K562 (cell line): Measurements from ENCODE around the gene DCTD. TPM values are rescaled to one million over a fixed set of nuclear protein-coding genes. Genes with fewer than 3 reads are reported as not detected.

Experiments
- ATAC-seq: fragments of 200-7000 bp; cut with Tn5 transposase; 3 replicates; pipeline ENCODE4 v1.9.1; 2020; ENCODE audit warnings: moderate library complexity
- BruUV-seq: library from RNA; stranded (reverse); fragments of 400-500 nt; replicated peaks from 2 replicates; lab custom pipeline; 2021; lab: Mats Ljungman, UMichigan
- CTCF ChIA-PET: fragments of 300-600 bp; formaldehyde crosslinking; extraction: SDS; loops from one replicate; lab custom pipeline; 2021; ENCODE audit warnings: low intra/inter-chr PET ratio; lab: Yijun Ruan, JAX
- POLR2A ChIA-PET: fragments of 300-600, 350-650 bp; sonication (Branson Sonifier 250); formaldehyde crosslinking; extraction: SDS; loops from one replicate; lab custom pipeline; 2021; ENCODE audit warnings: antibody characterized with exemption, inconsistent platforms; lab: Yijun Ruan, JAX
- DNase-seq, 4 experiments: peaks; one replicate each; pipeline versions ENCODE4 v3.0.0 to v3.0.0-alpha.2; 2011 to 2018; ENCODE audit warnings: low spot score in 3 of 4, mixed read lengths in 3 of 4; ENCODE audit errors: extremely low read depth in 1 of 4
- FAIRE-seq: peaks from 2 replicates; lab custom pipeline; 2011; peaks lifted over from hg19 to GRCh38; lab: Jason Lieb, UNC
- H2AFZ ChIP-seq: 2 replicates; pipeline ENCODE4 v1.6.0; 2011; ENCODE audit warnings: low read depth, low read length, control low read depth, inconsistent platforms
- H3K27ac ChIP-seq: fragments of 200-600 bp; 3 replicates; pipeline ENCODE4 v1.8.0; 2011; ENCODE audit warnings: low read depth, mild to moderate bottlenecking, control low read depth, inconsistent platforms, low read length, moderate library complexity, mixed read lengths; ENCODE audit errors: extremely low read depth
- H3K27me3 ChIP-seq, 2 experiments: fragments of 300-600 bp in 1 of 2; 2 replicates in 1 of 2; 3 replicates in 1 of 2; pipeline versions ENCODE4 v1.6.0 to v1.8.0; 2011; ENCODE audit warnings: inconsistent platforms in 2 of 2, low read length in 2 of 2, mild to moderate bottlenecking in 1 of 2, mixed read lengths in 1 of 2, moderate library complexity in 1 of 2; ENCODE audit not compliant: control insufficient read depth in 2 of 2, insufficient read depth in 2 of 2
- H3K36me3 ChIP-seq: fragments of 300-600 bp; 3 replicates; pipeline ENCODE4 v1.8.0; 2011; ENCODE audit warnings: mild to moderate bottlenecking, low read length, inconsistent platforms; ENCODE audit not compliant: control insufficient read depth, insufficient read depth
- H3K4me1 ChIP-seq, 2 experiments: fragments of 200-600 bp in 1 of 2; replicated peaks in 1 of 2; 2 replicates in 1 of 2; 3 replicates in 1 of 2; pipeline versions ENCODE4 v1.5.1 to v1.8.0; 2011; ENCODE audit warnings: inconsistent platforms in 2 of 2, low read length in 2 of 2, mild to moderate bottlenecking in 1 of 2, mixed read lengths in 1 of 2, moderate library complexity in 1 of 2; ENCODE audit not compliant: control insufficient read depth in 2 of 2, insufficient read depth in 2 of 2
- H3K4me2 ChIP-seq: 2 replicates; pipeline ENCODE4 v1.6.1; 2011; ENCODE audit warnings: low read length, control low read depth, inconsistent platforms, mixed read lengths; ENCODE audit not compliant: insufficient read depth
- H3K4me3 ChIP-seq: fragments of 200-600 bp; sonication (generic), shearing (Covaris generic); 2 replicates; pipeline ENCODE4 v1.5.1; 2016; ENCODE audit warnings: control low read depth, inconsistent platforms
- H3K79me2 ChIP-seq: fragments of 200-600 bp; 3 replicates; pipeline ENCODE4 v1.8.0; 2011; ENCODE audit warnings: low read length, inconsistent platforms; ENCODE audit not compliant: control insufficient read depth, insufficient read depth
- H3K9ac ChIP-seq, 2 experiments: 2 replicates each; pipeline versions ENCODE4 v1.6.0 to v1.6.1; 2011; ENCODE audit warnings: low read depth in 2 of 2, low read length in 2 of 2, control low read depth in 1 of 2, inconsistent platforms in 1 of 2, mild to moderate bottlenecking in 1 of 2, mixed read lengths in 1 of 2; ENCODE audit not compliant: insufficient read depth in 1 of 2
- H3K9me1 ChIP-seq: one replicate; pipeline ENCODE4 v1.6.0; 2011; ENCODE audit warnings: inconsistent platforms, mild to moderate bottlenecking, low read length, moderate library complexity; ENCODE audit not compliant: control insufficient read depth, insufficient read depth
- H3K9me3 ChIP-seq: replicated peaks from 2 replicates; pipeline ENCODE4 v1.5.1; 2011; ENCODE audit warnings: low read depth, low read length, inconsistent platforms; ENCODE audit not compliant: control insufficient read depth, insufficient read depth
- H4K20me1 ChIP-seq: replicated peaks from 2 replicates; pipeline ENCODE4 v1.6.1; 2011; ENCODE audit warnings: low read length, inconsistent platforms, mixed read lengths; ENCODE audit not compliant: control insufficient read depth, insufficient read depth
- DDX20 ChIP-seq: fragments of 450-650 bp; IDR thresholded peaks from 2 replicates; pipeline ENCODE4 v1.6.1; 2016; ENCODE audit warnings: missing genetic modification characterization, low read depth, mild to moderate bottlenecking, missing compliant biosample characterization, moderate library complexity
- MNT ChIP-seq, 2 experiments: fragments of 450-650 bp; conservative IDR thresholded peaks; 2 replicates each; pipeline ENCODE4 v1.6.1; 2017; ENCODE audit warnings: mild to moderate bottlenecking in 2 of 2, moderate library complexity in 2 of 2
- NCOR1 ChIP-seq: fragments of 450-650 bp; IDR thresholded peaks from 2 replicates; pipeline ENCODE4 v1.6.1; 2016; ENCODE audit warnings: mild to moderate bottlenecking, moderate library complexity
- SAFB2 ChIP-seq: fragments of 200-400 bp; formaldehyde crosslinking; IDR thresholded peaks from 2 replicates; pipeline ENCODE4 v1.6.1; 2018; ENCODE audit warnings: borderline replicate concordance, low read length, low read depth, moderate library complexity; ENCODE audit not compliant: severe bottlenecking
- SIX5 ChIP-seq, 2 experiments: IDR thresholded peaks; 2 replicates each; pipeline ENCODE4 v1.6.1; 2011; ENCODE audit warnings: low read length in 2 of 2, borderline replicate concordance in 1 of 2, low read depth in 1 of 2, mild to moderate bottlenecking in 1 of 2, moderate library complexity in 1 of 2; ENCODE audit not compliant: insufficient read depth in 1 of 2
- SRSF9 ChIP-seq: fragments of 200-400 bp; formaldehyde crosslinking; IDR thresholded peaks from 2 replicates; pipeline ENCODE4 v1.6.1; 2017; ENCODE audit warnings: low read depth, low read length, borderline replicate concordance
- ZBTB12 ChIP-seq: fragments of 250-450 bp; sonication (Bioruptor Pico); IDR thresholded peaks from 2 replicates; pipeline ENCODE4 v1.4.0; 2020
- ZC3H4 ChIP-seq: sonication (generic); formaldehyde crosslinking; IDR thresholded peaks from 2 replicates; pipeline ENCODE4 v1.9.0; 2021; ENCODE audit warnings: missing genetic modification reagents, borderline replicate concordance
- ZNF609 ChIP-seq: sonication (generic); formaldehyde crosslinking; IDR thresholded peaks from 2 replicates; pipeline ENCODE4 v1.8.1; 2023; ENCODE audit warnings: missing genetic modification reagents, mild to moderate bottlenecking, borderline replicate concordance
- WGBS: fragments of 100-300 bp; shearing (Covaris generic); methylation state at CpG from one replicate; pipeline ENCODE4 v1.1.6; 2016; ENCODE audit warnings: low coverage, mixed read lengths; ENCODE audit not compliant: insufficient coverage; ENCODE audit errors: missing lambda C conversion rate; 5-methylcytosine and 5-hydroxymethylcytosine counted together
- in situ Hi-C: fragments of 300-500 bp; cut with MboI; formaldehyde crosslinking; loops from 4 replicates; pipeline ENCODE4 v1.15.0; 2018; ENCODE audit warnings: inconsistent platforms, mixed read lengths
- intact Hi-C: fragments of 100-400 bp; cut with micrococcal nuclease; formaldehyde crosslinking; loops from 2 replicates; pipeline ENCODE4 v1.14.2; 2022
- polyA plus RNA-seq, 8 experiments: library from polyadenylated mRNA; depleted of rRNA in 4 of 8; stranded (reverse) in 5 of 8; unstranded in 3 of 8; fragments of >200 nt; fragmentation: Nextera tagmentation in 2 of 8; fragmentation: Illumina TruSeq in 1 of 8; extraction: Ambion mirVana in 2 of 8; extraction: Trizol in 1 of 8; gene quantifications; 2 replicates each; pipeline versions ENCODE4 v1.2.1 to v1.2.3, GENCODE V29; 2011 to 2014; ENCODE audit warnings: inconsistent platforms in 1 of 8, missing spikeins in 1 of 8
- total RNA-seq, 7 experiments: library from RNA; depleted of rRNA in 6 of 7; stranded (reverse); fragments of >200 nt in 6 of 7; fragmentation: Illumina TruSeq in 2 of 7; extraction: Trizol in 2 of 7; gene quantifications; 2 replicates each; pipeline versions ENCODE4 v1.2.1 to v1.2.3, GENCODE V29; 2011 to 2021; ENCODE audit warnings: low replicate concordance in 1 of 7

Gene DCTD
- total and polyA plus RNA-seq, 9 of the 15 experiments (the other 6 are each of a cell fraction or from before 2014, with no cell fraction given) = 38.7 to 114 (median 76.5) TPM

GRCh38 chr4:182922501-182923284 is 5.5 kb upstream of the DCTD start:
- Histone ChIP-seq H3K79me2 (no peaks in the 10 kb centered on the region), H3K9ac (no peak overlapping the region), H3K36me3 (no peaks in the 10 kb centered on the region), H3K9me1 (no peaks in the 10 kb centered on the region), H4K20me1 (no peaks in the 10 kb centered on the region), H3K4me2 (no peak overlapping the region), H2AFZ (no peak overlapping the region; the same call in 1 of the 2 replicates), H3K27ac (no peak overlapping the region), H3K9me3 (no peaks in the 10 kb centered on the region), H3K4me3 (no peak overlapping the region), H3K4me1 (peaks cover 5 to 11% of the 10 kb centered on the region in 2 experiments; a peak in 4 of 5 replicates), H3K27me3 (no peaks in the 10 kb centered on the region)
- ChIA-PET CTCF (no interaction called here), POLR2A (no interaction called here)
- no TSS peak for BruUV-seq
- FAIRE-seq (no peak), ATAC-seq (no peak), DNase-seq (no peak)
- intact Hi-C loops = no loop called here
- 54% methylated on average over 13 of the region's 13 CpGs for WGBS
- in situ Hi-C loops = no loop called here
- no peak for TF ChIP-seq ZBTB12 (CRISPR knock-in tag)
- no peak for TF ChIP-seq ZNF609 (CRISPR knock-in tag)
- no peak for TF ChIP-seq ZC3H4 (CRISPR knock-in tag)
- TF ChIP-seq MNT (conservative IDR thresholded peaks at IDR 0.05) = no peak
- TF ChIP-seq SAFB2 = no peak
- TF ChIP-seq SRSF9 = no peak
- TF ChIP-seq DDX20 (tag) = no peak
- TF ChIP-seq NCOR1 = no peak
- TF ChIP-seq SIX5 (IDR thresholded peaks at IDR 0.05; ENCODE audit: borderline replicate concordance in 1 of 2, insufficient read depth in 1 of 2, low read depth in 1 of 2, low read length in 2 of 2) = no peak
